Measurements from ENCODE around the gene ENGASE. TPM values are rescaled to one million over a fixed set of nuclear protein-coding genes. Genes with fewer than 3 reads are reported as not detected.

ENGASE gene
- total and polyA plus RNA-seq, 9 donors, result 12.1 to 27.9 (median 22.2) TPM

- no peaks in the 10 kb centered on the region for H3K36me3 ChIP-seq (ENCODE audit: control insufficient read depth, insufficient read depth, low read length)
- DNase-seq, result peak; percentile 11
- H3K27me3 ChIP-seq (ENCODE audit: control insufficient read depth, insufficient read depth, low read length), result peaks cover 33% of the 10 kb centered on the region
- H3K4me3 ChIP-seq (ENCODE audit: low read length), result no peak overlapping the region
- H3K9me3 ChIP-seq (replicated peaks; ENCODE audit: control insufficient read depth, low read depth, low read length), result no peaks in the 10 kb centered on the region
- no peak overlapping the region for H3K27ac ChIP-seq (ENCODE audit: low read length)
- no peaks in the 10 kb centered on the region for H3K4me1 ChIP-seq (ENCODE audit: control insufficient read depth, insufficient read depth, low read length)
- WGBS (ENCODE audit: insufficient coverage), result 43% methylated on average over 13 of the region's 24 CpGs
These were observed 61.2 kb downstream of the ENGASE start for GRCh38 chr17:79135628-79136405.

Other genes starting within 250 kb of the ENGASE start
- gene USP36, start 234.0 kb upstream of the ENGASE start, total RNA-seq, result 17.8 TPM
- gene USP36, start 234.0 kb upstream of the ENGASE start, polyA plus RNA-seq (ENCODE audit: insufficient read depth in 1 of 8, insufficient read length in 8 of 8, low replicate concordance in 1 of 8), result 10 to 100 TPM; 24.8 to 36.8 (median 30.1) TPM
- gene CEP295NL, start 171.6 kb upstream of the ENGASE start, total RNA-seq, result 1.4 TPM
- under 1 TPM; 0.08 to 0.69 (median 0.35) TPM for gene CEP295NL, start 171.6 kb upstream of the ENGASE start, polyA plus RNA-seq (ENCODE audit: insufficient read depth in 1 of 8, insufficient read length in 8 of 8, low replicate concordance in 1 of 8)
- 94.8 TPM for gene TIMP2, start 149.4 kb upstream of the ENGASE start, total RNA-seq
- gene TIMP2, start 149.4 kb upstream of the ENGASE start, polyA plus RNA-seq (ENCODE audit: insufficient read depth in 1 of 8, insufficient read length in 8 of 8, low replicate concordance in 1 of 8), result 100 to 1,000 TPM; 147 to 309 (median 203) TPM
- gene LGALS3BP, start 94.9 kb upstream of the ENGASE start, total RNA-seq, result 31.9 TPM
- gene LGALS3BP, start 94.9 kb upstream of the ENGASE start, polyA plus RNA-seq (ENCODE audit: insufficient read depth in 1 of 8, insufficient read length in 8 of 8, low replicate concordance in 1 of 8), result 10 to 100 TPM; 38.9 to 78.6 (median 58.6) TPM
- 21.7 TPM for gene CANT1, start 65.1 kb upstream of the ENGASE start, total RNA-seq
- gene CANT1, start 65.1 kb upstream of the ENGASE start, polyA plus RNA-seq (ENCODE audit: insufficient read depth in 1 of 8, insufficient read length in 8 of 8, low replicate concordance in 1 of 8), result 10 to 100 TPM; 24.4 to 41.5 (median 33.3) TPM
- 10.8 TPM for gene C1QTNF1, start 50.7 kb upstream of the ENGASE start, total RNA-seq
- gene C1QTNF1, start 50.7 kb upstream of the ENGASE start, polyA plus RNA-seq (ENCODE audit: insufficient read depth in 1 of 8, insufficient read length in 8 of 8, low replicate concordance in 1 of 8), result 10 to 100 TPM in 2 of 8 donors, 1 to 10 TPM in 6; 3.3 to 10.9 (median 5.7) TPM

All from muscle of leg (tissue), 11 donors.